ENCODE results near the gene NOG. TPM values are rescaled to one million over a fixed set of nuclear protein-coding genes. Genes with fewer than 3 reads are reported as not detected.

Gene NOG
- total RNA-seq, 2 donors from 2014 or later: not detected

DNA sequence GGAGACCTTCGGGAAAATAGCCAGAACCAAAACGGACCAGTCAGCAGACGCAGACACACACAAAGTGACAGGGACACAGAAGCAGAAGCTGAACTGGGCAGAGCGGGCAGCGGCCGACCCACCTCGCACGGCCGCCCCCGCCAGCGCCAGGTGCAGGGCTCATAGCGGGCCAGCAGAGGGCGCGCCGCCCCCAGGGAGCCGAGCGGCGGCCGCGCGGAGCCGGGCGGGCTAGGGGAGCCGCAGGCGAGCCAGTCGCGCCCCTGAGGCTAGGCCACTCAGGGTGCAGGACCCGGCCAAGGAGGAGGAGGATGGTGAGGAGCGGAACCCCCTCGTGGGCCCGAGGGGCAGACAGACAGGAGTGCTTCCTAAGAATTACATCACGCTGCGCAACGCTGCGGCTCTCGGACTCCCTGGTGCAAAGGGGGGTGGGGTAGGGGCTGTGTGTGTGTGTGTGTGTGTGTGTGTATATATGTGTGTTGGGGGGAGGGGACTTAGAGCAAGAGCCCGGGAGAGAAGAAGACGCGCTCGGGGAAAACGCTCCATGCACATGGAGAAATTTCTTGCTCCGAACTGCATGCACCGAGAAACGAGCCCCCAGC is 913 bp upstream of the NOG start:
- no peak for DNase-seq (ENCODE audit: low spot score)
- Mint-ChIP-seq H3K36me3 (no peaks in the 10 kb centered on the region), H3K4me1 (ENCODE audit: low read depth in 2 of 2) (peaks cover 0 to 10% of the 10 kb centered on the region in 2 donors), H3K27me3 (peaks cover 48 to 62% of the 10 kb centered on the region in 2 donors), H3K9me3 (no peaks in the 10 kb centered on the region), H3K27ac (no peak overlapping the region), H3K4me3 (peak overlapping the region; percentile 36)
- ATAC-seq: peak; percentile 77 to 84

DNA sequence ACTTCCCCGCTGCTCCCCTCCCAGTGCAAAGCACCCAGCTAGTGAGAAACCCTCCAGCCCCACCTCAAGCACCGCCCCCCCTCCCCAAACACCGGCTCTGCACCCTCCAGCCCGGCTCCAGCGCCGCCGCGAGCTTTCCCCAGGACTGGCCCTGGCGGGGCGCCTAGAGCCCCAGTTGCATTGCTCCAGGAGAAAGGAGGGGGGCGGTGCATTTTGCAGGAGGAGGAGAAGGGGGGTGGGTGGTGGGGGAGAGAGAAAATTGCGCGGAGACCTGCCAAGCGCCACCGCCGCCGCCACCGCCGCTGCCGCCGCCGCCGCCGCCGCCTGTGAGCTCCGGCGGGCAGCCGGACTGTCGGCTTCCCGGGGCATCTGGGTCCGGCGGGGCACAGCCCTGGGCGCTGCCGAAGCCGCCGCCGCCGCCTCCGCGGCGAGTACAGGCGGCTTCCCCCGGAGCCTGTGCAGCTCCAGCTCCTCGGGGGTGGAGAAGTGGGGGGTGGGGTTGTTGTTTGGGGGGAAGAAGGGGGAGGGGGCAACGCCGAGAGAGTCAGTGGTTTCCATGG is 333 bp upstream of the NOG start:
- peak overlapping the region; percentile 47 for H3K4me3 Mint-ChIP-seq
- peak; percentile 30 to 31 for ATAC-seq
- no peaks in the 10 kb centered on the region for H3K9me3 Mint-ChIP-seq

DNA sequence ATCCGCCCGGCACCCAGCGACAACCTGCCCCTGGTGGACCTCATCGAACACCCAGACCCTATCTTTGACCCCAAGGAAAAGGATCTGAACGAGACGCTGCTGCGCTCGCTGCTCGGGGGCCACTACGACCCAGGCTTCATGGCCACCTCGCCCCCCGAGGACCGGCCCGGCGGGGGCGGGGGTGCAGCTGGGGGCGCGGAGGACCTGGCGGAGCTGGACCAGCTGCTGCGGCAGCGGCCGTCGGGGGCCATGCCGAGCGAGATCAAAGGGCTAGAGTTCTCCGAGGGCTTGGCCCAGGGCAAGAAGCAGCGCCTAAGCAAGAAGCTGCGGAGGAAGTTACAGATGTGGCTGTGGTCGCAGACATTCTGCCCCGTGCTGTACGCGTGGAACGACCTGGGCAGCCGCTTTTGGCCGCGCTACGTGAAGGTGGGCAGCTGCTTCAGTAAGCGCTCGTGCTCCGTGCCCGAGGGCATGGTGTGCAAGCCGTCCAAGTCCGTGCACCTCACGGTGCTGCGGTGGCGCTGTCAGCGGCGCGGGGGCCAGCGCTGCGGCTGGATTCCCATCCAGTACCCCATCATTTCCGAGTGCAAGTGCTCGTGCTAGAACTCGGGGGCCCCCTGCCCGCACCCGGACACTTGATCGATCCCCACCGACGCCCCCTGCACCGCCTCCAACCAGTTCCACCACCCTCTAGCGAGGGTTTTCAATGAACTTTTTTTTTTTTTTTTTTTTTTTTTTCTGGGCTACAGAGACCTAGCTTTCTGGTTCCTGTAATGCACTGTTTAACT is 1.0 kb downstream of the NOG start:
- no peak for DNase-seq (ENCODE audit: low spot score)
- ATAC-seq: peak in 1 of 2 donors; percentile 23
- Mint-ChIP-seq H3K4me1 (ENCODE audit: low read depth in 2 of 2) (peaks cover 0 to 10% of the 10 kb centered on the region in 2 donors), H3K27me3 (peaks cover 46 to 64% of the 10 kb centered on the region in 2 donors), H3K27ac (no peak overlapping the region), H3K4me3 (no peak overlapping the region), H3K9me3 (no peaks in the 10 kb centered on the region), H3K36me3 (no peaks in the 10 kb centered on the region)

More for the DNA sequence above, 333 bp upstream of the NOG start:
- H3K27me3 Mint-ChIP-seq: peaks cover 46 to 61% of the 10 kb centered on the region in 2 donors
- no peaks in the 10 kb centered on the region for H3K36me3 Mint-ChIP-seq
- no peak for DNase-seq (ENCODE audit: low spot score)
- H3K4me1 Mint-ChIP-seq (ENCODE audit: low read depth in 2 of 2): peaks cover 0 to 10% of the 10 kb centered on the region in 2 donors
- no peak overlapping the region for H3K27ac Mint-ChIP-seq

DNA sequence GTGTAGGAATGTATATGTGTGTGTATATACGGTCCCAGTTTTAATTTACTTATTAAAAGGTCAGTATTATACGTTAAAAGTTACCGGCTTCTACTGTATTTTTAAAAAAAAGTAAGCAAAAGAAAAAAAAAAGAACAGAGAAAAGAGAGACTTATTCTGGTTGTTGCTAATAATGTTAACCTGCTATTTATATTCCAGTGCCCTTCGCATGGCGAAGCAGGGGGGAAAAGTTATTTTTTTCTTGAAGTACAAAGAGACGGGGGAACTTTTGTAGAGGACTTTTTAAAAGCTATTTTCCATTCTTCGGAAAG is 1.6 kb downstream of the NOG start:
- peaks cover 47 to 64% of the 10 kb centered on the region in 2 donors for H3K27me3 Mint-ChIP-seq
- H3K27ac Mint-ChIP-seq: no peak overlapping the region
- H3K4me3 Mint-ChIP-seq: no peak overlapping the region

DNA sequence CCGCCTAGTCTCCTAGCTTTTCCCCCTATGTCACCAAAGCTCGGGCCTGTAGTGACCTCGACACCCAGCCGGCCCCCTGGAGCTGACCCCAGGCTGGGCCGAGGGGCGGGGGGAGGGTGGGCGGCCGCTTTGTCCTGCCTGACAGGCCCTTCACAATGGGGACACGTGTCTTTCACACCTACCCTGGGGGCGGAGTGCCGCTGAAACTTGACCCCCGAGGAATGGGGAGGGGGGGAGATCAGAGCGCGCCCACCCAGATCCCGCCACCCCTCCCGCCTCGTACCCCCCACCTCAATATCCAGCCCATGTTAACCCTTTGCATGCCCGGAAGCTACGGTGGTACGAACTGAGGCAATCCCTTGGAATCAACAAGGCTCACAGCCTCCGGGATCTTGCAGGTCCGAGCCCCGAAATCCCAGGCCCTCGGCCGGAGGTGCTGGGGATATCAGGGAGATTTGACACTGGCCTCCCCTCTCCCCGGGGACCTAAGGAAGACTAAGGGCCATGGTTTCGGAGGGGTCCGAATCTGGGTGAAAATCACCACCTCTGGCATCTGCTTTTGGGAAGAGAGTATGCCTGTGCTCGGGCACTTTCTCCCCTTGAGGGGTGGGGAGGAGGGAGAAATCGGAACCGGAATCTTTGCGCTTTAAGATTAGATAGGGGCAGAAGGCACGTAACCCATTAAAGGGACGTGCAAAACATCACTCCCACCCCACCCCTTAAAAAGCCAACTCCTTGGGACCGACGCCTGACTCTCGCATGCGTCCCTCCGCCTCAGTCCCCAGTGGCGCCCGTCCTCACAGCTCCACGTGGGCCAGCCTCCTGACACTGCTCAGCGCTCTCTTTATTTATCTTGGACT is 2.6 kb downstream of the NOG start:
- DNase-seq (ENCODE audit: low spot score) (no peak), ATAC-seq (no peak)
- Mint-ChIP-seq H3K9me3 (no peaks in the 10 kb centered on the region), H3K27ac (no peak overlapping the region), H3K27me3 (peaks cover 43 to 63% of the 10 kb centered on the region in 2 donors), H3K36me3 (no peaks in the 10 kb centered on the region), H3K4me3 (peak overlapping the region; percentile 12), H3K4me1 (ENCODE audit: low read depth in 2 of 2) (peaks cover 0 to 10% of the 10 kb centered on the region in 2 donors)

More for the DNA sequence above, 1.6 kb downstream of the NOG start:
- Mint-ChIP-seq H3K9me3 (no peaks in the 10 kb centered on the region), H3K36me3 (no peaks in the 10 kb centered on the region), H3K4me1 (ENCODE audit: low read depth in 2 of 2) (peaks cover 0 to 10% of the 10 kb centered on the region in 2 donors)
- no peak for ATAC-seq
- DNase-seq (ENCODE audit: low spot score): no peak

DNA sequence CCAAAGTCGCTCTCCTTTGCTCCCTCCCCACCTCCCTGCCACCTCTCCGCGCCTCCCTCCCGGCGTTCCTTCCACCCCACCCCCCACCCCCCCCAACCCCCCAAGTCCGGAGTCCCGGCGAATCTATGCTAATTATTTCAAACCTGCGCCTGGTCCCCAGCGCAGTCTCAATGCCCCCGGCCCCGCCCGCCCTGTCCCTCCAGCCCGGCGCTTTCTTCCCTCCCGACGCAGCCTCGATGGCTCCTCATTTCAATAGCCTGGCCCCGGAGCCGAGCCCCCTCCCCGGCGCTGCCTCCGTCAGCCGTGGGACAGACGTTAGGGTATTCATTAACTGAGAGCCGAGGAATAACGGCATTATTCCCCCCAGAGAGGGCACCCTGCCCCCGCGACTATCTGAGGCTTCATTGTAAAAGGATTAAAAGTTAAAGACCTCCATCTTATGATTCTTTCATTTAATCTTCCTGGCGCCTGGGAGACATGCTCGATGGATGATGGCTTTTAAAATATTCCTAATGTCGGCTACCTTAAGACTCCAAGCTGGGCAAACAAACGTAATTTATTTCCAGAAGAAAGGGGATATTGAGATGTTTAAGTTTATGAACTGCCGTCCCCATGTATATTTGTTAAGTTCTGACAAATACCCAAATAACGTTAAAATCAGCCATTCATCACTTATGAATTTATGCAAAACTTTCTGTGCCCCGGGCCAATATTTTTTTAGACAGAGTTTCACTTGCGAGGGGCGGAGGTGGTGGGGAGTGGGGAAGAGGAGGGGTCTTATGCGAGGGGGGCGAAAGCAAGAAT is 3.4 kb downstream of the NOG start:
- Mint-ChIP-seq H3K9me3 (no peaks in the 10 kb centered on the region), H3K4me3 (peak overlapping the region; percentile 27), H3K36me3 (no peaks in the 10 kb centered on the region), H3K27me3 (peaks cover 42 to 59% of the 10 kb centered on the region in 2 donors), H3K4me1 (ENCODE audit: low read depth in 2 of 2) (peaks cover 0 to 10% of the 10 kb centered on the region in 2 donors), H3K27ac (no peak overlapping the region)
- DNase-seq (ENCODE audit: low spot score) (no peak), ATAC-seq (no peak)

DNA sequence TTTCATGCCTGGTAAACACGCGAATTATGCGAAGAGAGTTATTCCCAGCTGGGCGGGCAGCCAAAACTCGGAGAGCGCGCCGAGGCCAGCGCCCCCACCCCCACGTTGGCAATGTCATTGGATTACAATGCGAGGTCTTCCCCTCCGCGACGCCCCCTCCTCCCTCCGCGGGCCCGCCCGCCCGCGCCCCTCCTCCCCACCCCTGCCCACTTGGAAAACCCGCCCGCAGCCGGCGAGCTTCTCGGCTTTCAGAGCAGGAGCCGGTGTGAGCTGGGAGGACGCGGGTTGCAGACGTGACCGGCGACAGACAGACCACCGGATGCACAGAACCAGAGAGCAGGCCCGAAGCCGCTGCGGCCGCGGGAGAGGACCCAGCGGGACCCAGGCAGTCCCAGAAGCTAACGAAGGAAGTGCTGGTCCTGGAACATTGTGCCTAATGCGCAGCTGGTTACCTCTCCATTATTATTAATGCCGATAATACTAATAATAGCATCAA is 4.0 kb downstream of the NOG start:
- ATAC-seq: no peak
- DNase-seq (ENCODE audit: low spot score): no peak
- H3K9me3 Mint-ChIP-seq: no peaks in the 10 kb centered on the region
- H3K27ac Mint-ChIP-seq: no peak overlapping the region
- H3K36me3 Mint-ChIP-seq: no peaks in the 10 kb centered on the region
- peaks cover 35 to 53% of the 10 kb centered on the region in 2 donors for H3K27me3 Mint-ChIP-seq
- no peak overlapping the region for H3K4me3 Mint-ChIP-seq
- peaks cover 0 to 6% of the 10 kb centered on the region in 2 donors for H3K4me1 Mint-ChIP-seq (ENCODE audit: low read depth in 2 of 2)

DNA sequence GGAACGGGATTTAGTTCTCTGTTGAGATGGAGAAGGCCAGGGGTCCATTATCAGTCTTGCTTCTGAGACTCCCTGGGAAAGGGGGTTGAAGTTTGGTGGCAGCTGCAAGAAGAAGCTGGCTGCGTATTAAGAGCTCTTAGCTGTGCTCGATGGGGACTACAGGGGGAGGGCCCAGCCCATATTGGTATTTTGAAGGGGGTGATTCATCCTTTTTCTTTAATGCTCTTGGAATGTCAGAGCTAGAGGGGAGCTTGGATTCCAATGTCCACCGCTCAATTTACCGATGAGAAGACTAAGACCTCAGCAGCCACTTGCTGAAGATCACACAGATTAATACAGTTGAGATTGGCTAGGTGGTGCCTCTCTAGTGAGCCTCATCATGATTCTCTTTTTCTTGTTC is 5.0 kb downstream of the NOG start:
- Mint-ChIP-seq H3K36me3 (no peaks in the 10 kb centered on the region), H3K9me3 (no peaks in the 10 kb centered on the region), H3K4me1 (ENCODE audit: low read depth in 2 of 2) (peaks cover 0 to 6% of the 10 kb centered on the region in 2 donors), H3K4me3 (no peak overlapping the region), H3K27me3 (peaks cover 40 to 61% of the 10 kb centered on the region in 2 donors), H3K27ac (no peak overlapping the region)
- ATAC-seq (no peak), DNase-seq (ENCODE audit: low spot score) (no peak)

DNA sequence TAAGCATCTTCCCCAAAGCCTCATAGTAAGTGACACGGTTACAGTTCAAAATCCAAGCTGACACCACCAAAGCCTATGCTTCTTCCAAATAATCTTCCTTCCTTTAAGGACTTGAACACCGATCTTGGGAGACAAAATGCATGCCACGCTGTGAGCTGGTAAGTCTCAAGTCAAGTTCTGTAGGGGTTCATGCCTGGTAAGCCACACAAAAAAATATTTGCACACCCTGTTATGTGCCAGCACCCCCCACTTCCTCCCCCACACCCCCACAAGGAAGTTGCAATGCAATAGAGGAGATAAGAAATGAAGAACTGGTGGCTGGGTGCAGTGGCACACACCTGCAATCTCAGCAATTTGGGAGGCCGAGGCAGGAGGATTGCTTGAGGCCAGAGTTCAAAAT is 5.6 kb downstream of the NOG start:
- DNase-seq (ENCODE audit: low spot score) (no peak), ATAC-seq (no peak)
- Mint-ChIP-seq H3K4me1 (ENCODE audit: low read depth in 2 of 2) (peaks cover 0 to 4% of the 10 kb centered on the region in 2 donors), H3K4me3 (no peak overlapping the region), H3K9me3 (no peaks in the 10 kb centered on the region), H3K27ac (no peak overlapping the region), H3K27me3 (peaks cover 44 to 68% of the 10 kb centered on the region in 2 donors), H3K36me3 (no peaks in the 10 kb centered on the region)

DNA sequence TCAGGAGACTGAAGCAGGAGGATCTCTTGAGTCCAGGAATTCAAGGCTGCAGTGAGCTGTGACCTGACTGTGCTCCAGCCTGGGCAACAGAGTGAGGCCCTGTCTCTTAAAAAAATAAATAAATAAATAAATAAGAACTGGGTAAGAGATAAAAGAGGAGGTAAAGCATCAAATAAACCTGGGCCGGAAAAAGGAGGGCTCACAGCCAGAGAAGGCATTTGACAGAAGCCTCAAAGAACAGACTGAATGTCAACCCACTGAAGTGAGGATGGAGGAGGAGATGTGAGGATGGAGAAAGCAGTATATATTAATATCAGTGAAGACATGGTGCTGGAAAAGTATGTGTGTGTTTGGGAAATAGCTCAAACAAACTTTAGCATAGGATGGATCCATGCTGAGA is 6.1 kb downstream of the NOG start:
- peaks cover 0 to 4% of the 10 kb centered on the region in 2 donors for H3K4me1 Mint-ChIP-seq (ENCODE audit: low read depth in 2 of 2)
- no peak overlapping the region for H3K4me3 Mint-ChIP-seq
- H3K27ac Mint-ChIP-seq: no peak overlapping the region
- no peaks in the 10 kb centered on the region for H3K36me3 Mint-ChIP-seq
- H3K9me3 Mint-ChIP-seq: no peaks in the 10 kb centered on the region
- peaks cover 47 to 72% of the 10 kb centered on the region in 2 donors for H3K27me3 Mint-ChIP-seq
- DNase-seq (ENCODE audit: low spot score): no peak
- ATAC-seq: no peak

DNA sequence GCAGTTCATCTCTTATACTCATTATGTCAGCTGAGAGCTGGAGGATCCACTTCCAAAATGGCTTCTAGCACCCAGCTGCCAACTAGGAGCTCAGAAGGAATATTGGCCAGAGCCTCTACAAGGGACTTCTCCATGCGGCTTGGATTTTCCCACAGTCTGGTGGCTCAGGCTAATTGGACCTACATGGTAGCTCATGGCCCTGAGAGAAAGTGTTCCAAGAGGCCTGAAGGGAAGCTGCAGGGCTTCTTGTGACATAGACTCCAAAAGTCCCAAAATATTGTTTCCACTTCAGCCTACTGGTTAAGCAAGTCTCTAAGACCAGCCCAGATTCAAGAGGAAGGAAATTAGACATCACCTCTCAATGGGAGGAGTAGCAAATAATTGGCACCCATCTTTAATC is 6.8 kb downstream of the NOG start:
- H3K27ac Mint-ChIP-seq: no peak overlapping the region
- H3K9me3 Mint-ChIP-seq: no peaks in the 10 kb centered on the region
- H3K4me3 Mint-ChIP-seq: no peak overlapping the region
- DNase-seq (ENCODE audit: low spot score) (no peak), ATAC-seq (no peak)
- no peaks in the 10 kb centered on the region for H3K36me3 Mint-ChIP-seq
- peaks cover 46 to 76% of the 10 kb centered on the region in 2 donors for H3K27me3 Mint-ChIP-seq
- peaks cover 0 to 4% of the 10 kb centered on the region in 2 donors for H3K4me1 Mint-ChIP-seq (ENCODE audit: low read depth in 2 of 2)

DNA sequence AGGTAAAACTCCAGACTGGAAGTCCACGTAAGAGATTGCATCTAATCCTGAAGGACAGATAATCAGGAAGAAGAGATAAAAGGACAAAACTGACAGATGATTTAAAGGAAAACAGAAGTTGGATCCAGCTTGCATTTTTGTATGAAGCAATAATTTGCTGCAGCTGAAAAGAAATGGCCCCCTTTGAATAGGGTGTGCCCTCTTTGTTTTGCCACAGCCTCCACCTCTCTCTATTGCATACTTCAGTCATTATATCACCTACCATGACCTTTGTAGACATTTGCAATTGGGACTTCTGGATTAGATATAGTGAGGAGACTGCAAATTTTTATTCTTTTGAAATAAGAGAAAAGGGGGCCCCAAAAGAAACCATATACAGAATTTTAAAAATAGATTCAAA is 8.1 kb downstream of the NOG start:
- Mint-ChIP-seq H3K9me3 (no peaks in the 10 kb centered on the region), H3K27ac (no peak overlapping the region), H3K27me3 (peaks cover 52 to 82% of the 10 kb centered on the region in 2 donors), H3K4me1 (ENCODE audit: low read depth in 2 of 2) (peaks cover 0 to 4% of the 10 kb centered on the region in 2 donors), H3K36me3 (no peaks in the 10 kb centered on the region), H3K4me3 (no peak overlapping the region)
- ATAC-seq (no peak), DNase-seq (ENCODE audit: low spot score) (no peak)

All from natural killer cell treated with Interleukin-12 subunit alpha and Interleukin-12 subunit beta and Interleukin-15 and Interleukin-18, amount 100 ng/mL, for 72 hours (primary cell).